Posterior cingulate gyrus (tissue), 11 donors: ENCODE measurements around the gene CELF2.

Source experiments
- DNase-seq, 10 donors: peaks; one replicate each; pipeline versions ENCODE4 v3.0.0 to v3.0.0-alpha.2; 2020 to 2021; ENCODE audit warnings: mixed read lengths in 3 of 10
- intact Hi-C: fragments of 100-400 bp; cut with DNase I; formaldehyde crosslinking; loops from one replicate; pipeline ENCODE4 v1.15.1; 2023

Gene CELF2

DNA sequence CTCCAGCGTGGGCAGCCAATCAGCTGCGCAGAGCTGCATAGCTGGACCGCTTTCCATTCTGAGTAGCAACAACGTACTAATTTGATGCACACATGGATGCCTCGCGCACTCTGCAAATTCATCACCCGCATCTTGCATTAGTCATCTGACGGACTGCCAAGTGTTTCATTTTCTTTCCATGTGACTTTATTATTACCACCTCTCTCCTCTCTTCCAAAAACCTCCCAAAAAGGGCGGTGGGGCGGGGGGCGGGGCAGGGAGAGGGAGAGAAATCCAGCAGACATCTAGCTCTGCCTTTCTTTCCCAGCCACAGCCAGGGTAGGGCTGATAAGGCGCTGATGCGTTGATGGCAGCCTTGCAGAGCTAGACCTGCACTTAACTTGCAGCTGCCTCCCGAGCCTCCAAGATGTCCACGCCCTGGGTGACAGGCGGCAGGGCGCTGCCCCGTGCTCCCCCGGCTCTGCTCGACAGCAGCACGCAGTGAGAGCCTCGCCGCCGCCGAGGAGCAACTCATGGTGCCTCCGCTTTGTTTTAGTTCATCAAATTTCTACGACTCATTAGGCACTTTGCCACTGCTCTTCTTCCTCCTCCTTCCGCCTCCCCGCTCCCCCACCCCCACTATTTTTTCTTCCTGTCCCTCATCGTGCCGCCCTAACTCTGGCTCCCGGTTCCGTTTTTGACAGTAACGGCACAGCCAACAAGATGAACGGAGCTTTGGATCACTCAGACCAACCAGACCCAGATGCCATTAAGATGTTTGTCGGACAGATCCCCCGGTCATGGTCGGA is 147.3 kb downstream of the CELF2 start:
- intact Hi-C loops = no loop called here
- peak; percentile 64 to 96 (median 74) for DNase-seq

DNA sequence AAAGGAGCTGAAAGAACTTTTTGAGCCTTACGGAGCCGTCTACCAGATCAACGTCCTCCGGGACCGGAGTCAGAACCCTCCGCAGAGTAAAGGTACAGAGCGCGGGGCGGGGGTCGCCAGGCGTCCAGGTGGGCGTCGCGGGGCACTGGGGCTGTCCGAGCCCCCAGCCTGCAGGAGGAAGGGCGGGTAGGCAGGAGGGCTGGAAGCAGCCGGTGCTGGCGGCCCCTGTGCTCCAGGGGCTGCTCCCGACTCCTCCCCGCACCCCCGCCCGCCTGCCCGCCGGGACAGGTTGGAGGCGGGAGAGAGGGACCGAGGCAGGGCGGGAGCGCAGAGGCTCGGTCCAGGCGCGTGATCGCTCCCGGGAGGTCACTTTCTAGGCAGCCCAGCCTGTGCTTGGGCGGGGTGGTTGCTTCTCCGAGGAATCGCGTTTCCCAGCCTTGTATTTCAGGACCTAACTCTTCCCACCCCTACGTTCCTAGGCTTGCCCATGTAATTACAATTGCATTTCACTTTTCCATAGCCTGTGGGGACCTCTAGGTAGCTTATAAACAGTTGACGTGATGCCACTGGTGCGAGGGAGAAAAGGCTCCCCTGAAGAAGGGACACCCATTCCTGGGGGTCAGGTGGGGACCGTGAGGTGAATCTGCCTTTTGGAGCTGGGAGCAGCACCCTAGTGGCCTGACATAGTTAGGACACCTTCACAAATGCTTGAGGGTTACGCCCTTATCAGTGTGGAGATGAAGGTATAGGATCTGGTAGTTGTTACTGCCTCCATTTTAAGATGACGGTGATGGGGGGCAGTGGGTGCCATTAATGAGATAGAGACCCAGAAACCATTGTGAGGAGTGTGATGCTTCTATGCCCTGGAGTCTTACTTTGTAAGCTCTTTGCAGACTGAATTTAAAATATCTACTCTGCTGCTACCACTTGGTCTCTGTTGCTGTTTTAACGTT is 148.2 kb downstream of the CELF2 start:
- intact Hi-C loops = no loop called here

DNA sequence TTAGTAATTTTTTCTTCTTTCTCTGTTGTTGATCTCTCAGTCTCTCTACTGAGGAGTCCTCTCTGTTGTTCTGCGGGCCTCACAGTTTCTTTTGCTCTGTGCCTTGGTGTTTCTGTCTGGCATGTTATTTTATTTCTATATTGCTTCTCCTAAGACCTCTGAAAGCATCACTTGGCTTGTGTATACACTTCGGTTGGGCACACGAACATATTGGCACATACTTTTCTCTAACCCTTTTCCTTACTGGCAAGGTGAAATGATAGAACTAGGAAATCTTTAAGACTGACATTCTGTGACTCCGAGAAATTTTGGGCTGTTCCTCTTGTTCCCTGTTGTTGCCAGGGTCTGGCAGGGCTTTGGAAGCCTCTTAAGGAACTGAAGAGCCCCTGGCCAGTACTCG is 148.9 kb downstream of the CELF2 start:
- DNase-seq = no peak
- intact Hi-C loops = no loop called here

More for the DNA sequence above, 148.2 kb downstream of the CELF2 start:
- peak in 6 of 10 donors; percentile 38 to 90 (median 68) for DNase-seq

DNA sequence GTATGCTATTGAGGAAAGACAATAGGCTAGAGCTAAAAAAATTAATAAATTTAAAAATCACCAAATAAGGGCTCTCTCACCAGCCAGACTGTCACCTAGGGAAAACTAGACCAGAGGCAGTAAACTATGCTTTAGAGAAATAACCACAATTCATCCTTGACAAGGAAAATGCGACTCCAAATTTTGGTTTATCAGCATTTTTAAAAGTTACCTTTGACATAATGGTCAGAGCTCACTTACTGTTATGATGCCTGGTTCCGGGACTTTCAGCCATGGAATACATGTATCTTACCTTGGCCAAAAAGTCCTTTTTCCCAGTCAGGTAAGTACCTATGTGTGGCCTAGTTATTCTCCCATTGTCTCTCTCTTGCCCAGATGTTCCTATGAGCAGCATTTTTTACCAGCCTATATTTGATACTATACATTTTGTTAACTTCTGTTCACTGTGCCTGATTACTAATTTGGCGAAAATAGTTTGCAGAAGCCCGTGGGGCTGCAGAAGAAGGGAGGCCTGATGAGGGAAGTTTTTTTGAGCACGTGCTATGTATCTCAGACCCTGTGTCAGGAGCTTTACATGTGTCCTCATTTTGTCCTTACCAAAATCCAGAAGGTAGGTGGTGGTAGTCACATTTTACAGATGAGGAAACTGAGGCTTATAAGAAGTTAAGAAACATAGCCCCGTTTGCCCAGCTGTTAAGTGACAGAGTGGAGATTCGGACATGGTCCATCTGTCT is 149.7 kb downstream of the CELF2 start:
- no peak for DNase-seq
- intact Hi-C loops = no loop called here

DNA sequence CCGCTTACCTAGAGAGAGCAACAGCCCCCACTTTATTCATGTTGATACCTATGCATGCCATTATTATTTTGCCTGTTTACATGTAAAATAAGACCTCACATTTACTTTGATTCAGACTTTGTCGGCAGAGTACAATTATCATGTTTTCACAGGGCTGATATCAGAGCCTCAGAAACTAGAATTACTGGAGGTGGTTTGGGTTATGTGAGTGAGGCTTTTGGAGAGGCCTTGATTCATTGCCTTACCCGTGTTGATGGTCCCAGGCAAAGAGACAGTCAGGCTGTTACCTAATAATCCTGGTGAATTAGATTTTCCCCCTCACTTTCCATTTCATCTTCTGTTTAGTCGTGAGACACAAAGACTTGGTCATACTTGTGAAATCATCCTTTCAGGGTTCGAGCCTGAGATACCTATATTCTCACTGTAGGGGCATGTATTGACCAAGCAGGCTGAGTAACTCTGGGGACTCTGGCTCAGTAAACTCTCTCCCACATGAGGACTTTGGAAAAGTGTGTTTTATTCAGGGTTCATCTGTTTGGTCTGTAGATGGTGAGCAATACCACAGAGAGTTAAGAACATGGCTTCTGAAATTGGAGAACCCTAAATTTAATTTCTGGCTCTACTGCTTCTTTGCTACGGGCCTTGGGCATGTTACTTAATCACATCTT is 150.9 kb downstream of the CELF2 start:
- no peak for DNase-seq
- intact Hi-C loops = no loop called here

DNA sequence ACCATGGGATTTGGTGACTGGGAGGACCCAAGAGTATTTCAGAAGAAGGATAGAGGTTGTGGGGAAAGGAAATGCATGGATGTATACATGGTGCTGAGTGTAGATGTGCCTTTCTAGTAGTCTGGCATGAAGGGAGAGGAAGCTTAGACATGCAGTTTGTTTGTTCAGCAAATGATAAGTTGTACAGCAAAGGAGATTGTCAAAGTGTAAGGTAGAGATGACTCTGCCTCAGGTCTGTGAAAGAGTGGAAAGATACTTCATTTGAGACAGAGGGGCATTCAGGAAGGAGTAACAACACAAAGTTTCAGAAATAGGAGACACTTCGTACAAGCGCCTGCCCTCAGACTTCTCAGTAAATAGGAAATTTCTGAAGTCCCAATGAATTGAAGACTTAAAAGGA is 152.3 kb downstream of the CELF2 start:
- no peak for DNase-seq
- intact Hi-C loops = no loop called here

DNA sequence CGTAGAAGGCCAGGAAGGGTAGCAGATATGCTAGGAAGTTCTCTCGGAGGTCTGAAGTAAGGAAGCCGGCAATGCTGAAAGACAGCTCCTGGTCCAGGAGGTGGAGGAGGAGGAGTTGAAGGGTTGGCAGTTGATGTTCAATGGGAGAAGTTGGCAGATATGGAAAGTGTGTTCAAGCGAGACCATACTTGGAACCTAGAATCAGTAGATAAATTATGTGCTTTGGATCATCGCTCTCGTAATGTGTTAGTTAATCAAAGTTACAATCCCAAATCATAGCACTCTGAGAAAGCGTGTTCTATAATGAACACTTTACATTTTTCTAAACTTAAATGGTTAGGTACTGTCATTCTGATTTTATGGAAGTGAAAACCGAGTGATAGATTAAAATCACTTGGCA is 152.9 kb downstream of the CELF2 start:
- DNase-seq = no peak
- intact Hi-C loops = no loop called here

DNA sequence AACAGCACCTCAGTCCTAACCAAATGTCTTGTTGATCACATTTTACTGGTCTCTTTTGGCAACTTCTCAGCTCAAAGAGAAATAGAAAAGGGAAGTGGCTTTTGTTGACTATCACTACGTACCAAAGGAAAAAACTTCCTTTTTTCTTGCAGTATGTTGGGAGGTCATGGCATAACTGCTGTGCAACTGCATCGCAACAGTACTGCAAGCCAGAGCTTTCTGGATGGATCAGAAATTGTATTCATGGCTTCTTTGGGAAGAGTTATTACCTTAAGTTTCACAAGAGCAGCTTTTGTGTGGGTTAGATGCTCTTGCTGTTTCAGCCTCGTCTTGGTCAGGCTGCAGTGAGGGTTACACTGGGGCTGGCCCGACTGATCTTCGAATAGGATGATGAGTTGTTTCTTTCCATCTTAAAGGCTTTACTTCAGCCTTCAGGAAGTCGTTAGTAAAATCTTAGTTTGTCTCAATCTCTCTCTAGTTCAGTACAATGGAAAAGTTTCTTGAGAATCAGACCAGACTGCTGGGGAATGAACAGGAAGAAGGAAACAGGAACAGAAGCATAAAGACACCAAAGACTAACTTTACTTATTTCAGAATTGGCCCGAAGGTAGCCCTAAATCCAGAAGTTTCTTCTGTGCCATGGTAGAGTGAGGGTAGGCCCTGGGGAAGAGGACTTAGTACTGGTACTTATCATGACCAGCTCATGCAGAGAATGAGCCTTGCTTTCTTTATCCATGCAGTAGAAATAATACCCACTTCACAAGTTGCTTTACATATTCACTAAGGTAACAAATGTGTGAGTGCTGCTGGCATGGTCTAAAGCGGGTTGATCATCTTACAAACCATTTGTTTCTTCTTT is 153.6 kb downstream of the CELF2 start:
- no peak for DNase-seq
- intact Hi-C loops = no loop called here

DNA sequence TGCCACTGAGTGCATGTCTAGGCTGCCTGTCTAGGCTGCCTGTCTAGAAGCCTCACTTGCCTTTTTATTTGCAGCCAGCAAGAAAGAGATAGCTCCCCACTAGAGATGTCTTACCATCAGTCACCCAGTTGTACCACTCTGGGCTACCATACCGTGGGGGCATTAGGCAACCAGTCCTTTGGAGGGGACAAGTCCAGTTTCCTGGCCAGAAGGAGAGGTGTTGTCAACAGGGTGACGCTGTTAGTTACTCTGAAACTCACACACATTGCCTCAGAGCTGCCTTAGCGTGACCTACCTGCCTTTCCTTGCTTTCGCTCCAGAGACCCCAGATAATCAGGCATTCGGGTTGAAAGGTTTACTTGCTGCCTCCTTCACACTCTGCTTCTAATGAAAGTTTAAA is 155.4 kb downstream of the CELF2 start:
- no peak for DNase-seq
- intact Hi-C loops = no loop called here

DNA sequence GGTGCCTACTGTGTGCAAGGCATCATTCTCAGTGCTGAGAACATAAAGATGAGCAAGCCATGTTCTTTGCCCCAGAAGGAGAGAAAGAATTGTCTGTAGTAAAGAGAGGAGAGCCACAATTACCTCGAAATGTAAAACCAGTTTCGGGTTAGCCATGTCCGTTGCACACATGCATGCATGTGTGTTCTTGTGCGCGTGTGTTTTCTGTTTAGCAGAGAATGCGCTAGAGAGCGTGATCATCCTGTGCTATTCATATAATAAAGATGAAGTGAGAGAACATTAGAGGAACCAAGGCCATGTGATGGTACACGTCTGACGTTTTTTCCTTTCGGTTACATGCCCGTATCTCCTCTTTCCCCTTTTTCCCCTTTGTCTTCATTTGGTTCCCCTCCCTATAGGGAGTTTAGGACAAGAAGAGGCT is 158.2 kb downstream of the CELF2 start:
- intact Hi-C loops = no loop called here
- no peak for DNase-seq

DNA sequence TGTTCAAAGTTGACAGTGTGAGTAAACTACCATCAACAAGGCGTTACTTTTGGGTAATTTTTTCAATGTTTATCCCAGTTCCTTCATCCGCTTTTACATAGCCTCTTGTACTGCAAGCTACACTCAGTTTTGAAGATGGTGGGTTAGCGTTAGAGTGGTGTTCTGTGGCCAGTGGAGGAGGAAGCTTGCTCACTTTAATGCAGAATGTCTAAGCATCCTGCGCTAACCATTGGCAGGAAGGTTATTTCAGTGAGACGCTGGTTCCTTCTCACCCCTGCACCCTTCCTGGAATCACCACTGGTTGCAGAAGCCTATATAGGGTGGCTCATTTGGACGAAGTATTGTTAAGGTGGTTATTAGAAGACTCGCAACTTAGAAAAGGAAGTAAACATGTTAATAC is 159.1 kb downstream of the CELF2 start:
- DNase-seq = no peak
- intact Hi-C loops = no loop called here

DNA sequence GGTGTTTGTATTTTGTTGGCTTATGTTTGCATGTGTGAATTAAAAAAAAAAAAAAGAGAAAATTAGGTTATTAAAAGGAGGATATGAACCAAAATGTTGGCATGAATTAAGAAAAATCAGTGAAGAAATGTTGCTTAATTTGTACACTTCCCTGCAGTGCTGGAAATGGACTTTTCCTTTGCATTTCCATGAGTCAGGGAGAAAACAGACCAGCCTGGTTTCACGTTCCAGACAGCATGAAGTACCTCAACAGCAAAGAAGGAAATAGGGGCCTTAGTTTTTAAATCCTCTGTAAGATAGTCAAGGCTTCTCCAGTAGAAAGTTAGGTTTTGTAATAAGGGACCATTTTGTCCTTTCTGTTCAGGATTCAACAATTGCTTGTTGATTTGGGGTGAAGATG is 159.7 kb downstream of the CELF2 start:
- no peak for DNase-seq
- intact Hi-C loops = no loop called here

DNA sequence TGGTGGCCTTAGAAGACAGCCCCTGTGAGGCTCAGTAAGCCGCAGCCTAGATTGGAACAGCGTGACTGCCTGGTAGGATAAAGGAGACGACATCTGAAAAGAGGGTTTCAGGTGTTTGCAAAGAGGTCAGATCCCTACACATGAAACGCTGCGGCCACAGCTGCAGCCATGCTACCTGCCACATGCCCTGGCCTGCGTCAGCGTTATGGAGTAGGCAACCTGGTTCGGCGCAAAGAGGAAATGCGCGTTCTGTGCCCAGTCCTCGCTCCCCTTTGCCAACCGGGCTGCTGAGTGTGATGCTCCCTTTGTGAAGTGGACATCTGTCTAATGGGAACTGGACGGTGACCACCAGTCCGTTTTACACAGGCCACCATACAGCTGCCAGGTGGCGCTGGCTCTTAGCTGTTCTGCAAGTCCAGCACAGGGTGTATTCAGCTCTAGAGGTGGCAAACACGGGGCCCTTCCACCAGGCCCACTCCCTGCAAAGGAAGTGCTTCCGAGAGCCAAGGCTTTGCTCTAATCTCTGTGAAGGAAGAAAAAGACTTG is 160.3 kb downstream of the CELF2 start:
- intact Hi-C loops = no loop called here
- DNase-seq = peak in 5 of 10 donors; percentile 32 to 90 (median 80)

DNA sequence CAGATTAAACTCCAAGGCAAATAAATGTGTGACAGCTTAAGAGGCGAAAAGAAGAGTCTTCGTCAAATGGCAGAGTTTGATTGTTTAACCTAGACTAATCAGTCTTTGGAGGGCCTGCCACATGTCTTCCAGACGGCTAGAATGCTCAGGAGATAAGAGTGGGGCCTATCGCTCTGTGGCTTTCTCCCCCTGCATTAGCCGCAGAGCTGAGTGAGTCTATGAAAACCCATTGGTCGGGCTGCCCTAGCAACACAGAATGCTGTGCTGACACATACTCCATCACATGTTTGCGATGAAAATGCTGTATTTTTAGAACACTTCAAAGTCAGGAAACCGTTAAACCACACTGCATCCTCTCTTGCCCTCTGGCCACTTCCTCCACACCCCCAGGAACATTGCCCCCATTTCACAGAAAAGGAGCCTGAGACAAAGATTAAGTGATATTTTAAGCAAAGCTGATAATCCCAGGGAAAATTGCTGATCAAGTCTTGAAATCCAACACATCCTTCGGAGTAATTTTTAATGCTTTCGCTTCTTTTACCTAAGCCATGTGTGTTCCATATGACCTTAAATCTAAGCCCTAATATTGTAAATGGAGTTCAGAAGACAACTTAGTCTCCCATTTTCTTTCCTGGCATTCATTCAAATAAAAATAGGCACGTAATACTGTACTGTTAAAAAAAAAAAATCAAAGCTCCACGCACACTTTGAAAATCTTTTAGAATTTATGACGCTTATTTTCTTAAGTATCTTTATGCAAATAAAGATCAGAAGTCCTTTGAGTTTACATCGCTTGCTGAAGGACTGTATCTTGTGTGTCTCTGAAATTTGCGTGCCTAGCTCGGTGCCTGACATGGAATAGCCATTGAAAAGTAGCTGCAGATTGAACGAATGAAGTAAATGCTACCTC is 161.2 kb downstream of the CELF2 start:
- DNase-seq = peak in 6 of 10 donors; percentile 42 to 93 (median 66)
- intact Hi-C loops = no loop called here

DNA sequence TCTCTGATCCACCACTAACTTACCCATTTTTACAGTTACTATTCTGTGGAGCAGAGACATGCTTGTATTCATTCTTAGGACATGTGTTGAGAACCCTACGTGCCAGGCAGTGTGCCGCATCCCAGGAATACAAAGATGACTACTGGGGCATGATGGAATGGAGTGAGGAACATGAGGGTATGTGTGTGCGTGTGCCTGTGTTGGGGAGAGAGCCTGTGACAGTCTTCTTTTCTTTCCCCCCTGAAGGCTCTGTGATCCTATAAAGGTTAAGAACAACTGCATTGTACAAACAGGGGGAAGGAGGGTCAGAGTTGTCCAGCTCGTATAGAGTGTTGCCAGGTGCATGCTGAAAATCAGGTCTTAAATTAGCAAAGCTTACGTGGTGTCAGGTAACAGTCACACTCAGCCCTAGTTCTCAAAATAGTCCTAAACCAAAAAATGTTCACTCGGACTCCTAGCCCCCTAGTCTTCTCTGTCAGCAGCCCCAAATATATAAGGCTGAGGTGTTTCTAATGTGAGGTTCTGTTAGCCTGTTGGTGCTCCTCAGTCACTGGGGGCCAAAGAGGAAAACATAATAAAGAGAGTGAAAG is 161.9 kb downstream of the CELF2 start:
- intact Hi-C loops = no loop called here
- no peak for DNase-seq

DNA sequence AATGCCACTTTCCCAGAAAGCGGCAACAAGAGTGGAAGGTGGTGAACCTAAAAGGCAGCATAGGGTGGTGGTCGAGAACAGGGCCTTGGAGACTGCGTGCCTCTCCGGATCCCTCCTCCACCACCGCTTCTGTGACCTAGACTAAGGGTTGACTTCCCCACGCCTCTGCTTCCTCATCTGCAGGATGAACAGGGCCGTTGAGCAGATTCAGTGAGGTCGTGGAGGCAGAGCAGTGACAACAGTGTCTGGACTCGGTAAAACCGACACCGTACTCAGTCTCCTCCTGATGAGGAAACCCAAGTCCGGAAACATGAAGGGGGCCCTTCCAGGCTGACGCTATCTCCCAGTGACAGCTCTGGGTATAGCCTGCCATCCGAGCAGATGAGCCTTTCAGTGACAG is 162.6 kb downstream of the CELF2 start:
- intact Hi-C loops = no loop called here
- peak in 1 of 10 donors; percentile 84 for DNase-seq

DNA sequence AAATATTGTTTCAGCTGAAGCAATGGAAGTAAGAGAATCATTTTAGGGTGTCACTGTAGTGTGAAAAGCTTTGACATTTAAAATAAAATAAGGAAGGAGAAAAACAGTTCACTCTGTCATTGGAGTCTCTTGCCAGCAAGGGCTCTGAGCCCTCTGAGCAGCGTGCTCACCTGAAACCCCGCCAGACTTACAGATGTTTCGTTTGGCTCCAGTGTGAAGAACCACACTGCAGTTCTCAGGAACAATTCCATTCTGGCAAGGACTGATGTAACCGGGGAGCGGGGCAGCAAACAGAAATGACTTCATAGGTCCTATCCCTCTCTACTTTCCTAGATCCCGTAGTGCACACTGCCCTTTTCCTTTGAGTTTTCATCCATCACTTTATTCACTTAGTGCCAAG is 164.3 kb downstream of the CELF2 start:
- DNase-seq = peak in 3 of 10 donors; percentile 49 to 83 (median 77)
- intact Hi-C loops = no loop called here

DNA sequence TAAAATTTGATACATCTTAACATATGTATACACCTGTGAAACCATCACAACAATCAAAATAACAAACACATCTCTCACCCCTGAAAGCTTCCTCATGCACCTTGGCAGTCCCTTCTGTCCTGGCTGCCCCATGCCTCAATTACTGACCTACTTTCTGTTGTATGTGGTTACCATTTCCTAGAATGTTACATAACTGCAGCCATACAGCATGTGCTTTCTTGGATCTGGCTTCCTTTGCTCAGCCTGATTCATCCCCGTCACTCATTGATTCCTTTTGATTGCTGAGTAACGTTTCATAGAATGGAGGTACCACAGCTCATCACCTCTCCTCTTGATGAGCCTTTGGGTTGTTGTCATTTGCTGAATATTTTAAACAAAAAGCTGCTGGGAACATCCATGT is 165.3 kb downstream of the CELF2 start:
- intact Hi-C loops = no loop called here
- DNase-seq = no peak
